HG03045 (cell line): Measurements from ENCODE around the gene ALG12.
A peak's percentile ranks its signal among the peaks of the same experiment; 100 is the strongest.
"Not testable (repeated sequence)": the region's sequence is repeated elsewhere in the genome, so short reads cannot be mapped to it uniquely, and the experiment has no call there.

Source experiments
- ATAC-seq: cut with Tn5 transposase; IDR thresholded peaks from one replicate; pipeline ENCODE4 v1.9.1; 2021; ENCODE audit warnings: mild to moderate bottlenecking, moderate library complexity; ENCODE audit not compliant: unreplicated experiment

The ALG12 gene

DNA sequence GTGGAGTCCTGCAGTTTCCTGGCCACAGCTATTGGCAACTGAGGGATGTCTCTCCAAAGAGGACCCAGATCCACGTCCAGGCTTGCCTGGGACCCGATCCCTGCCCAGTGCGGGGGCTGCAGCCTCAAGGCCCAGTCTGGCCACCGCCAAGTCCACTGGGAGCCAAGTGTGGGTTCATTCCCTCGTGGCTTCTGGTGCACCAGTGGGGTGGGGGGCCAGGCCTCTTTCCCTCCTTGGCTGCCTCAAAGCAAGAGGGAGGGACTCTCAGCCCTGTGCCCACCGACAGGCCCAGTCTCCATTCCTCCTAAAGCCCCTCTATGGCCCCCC lies 29.0 kb upstream of the ALG12 start:
- ATAC-seq: no peak

DNA sequence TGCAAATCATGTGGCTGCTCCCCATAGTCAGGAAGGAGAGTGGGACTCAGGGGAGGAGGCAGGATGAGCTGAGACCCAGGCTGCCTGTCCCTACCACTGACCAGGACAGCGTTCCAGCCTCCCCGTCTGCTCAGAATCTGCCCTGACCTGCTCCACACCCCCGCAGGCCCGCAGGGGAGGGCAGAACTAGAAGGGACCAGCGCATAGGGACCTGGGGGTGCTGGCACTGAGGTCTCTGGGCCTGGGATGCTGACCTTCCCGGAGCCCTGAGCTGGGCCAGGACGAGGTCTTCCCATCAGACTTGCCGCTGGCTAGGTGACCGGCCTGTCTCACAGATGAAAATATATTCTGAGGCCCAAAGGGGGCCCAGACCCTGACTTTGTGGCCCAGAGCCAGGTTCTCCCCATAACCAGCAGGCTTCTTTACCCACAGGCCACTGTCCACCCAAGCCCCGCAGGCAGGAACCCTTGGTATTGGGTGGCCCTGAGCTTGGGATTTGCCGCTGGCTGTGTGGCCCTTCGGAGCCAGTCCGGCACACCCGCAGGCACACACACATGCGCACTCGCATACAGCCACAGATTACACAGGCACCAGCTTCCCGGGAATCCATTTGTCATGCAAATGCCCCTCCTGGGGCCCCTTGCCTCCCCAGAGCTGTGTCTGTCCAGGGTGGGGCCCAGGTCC lies 28.5 kb upstream of the ALG12 start:
- no peak for ATAC-seq

DNA sequence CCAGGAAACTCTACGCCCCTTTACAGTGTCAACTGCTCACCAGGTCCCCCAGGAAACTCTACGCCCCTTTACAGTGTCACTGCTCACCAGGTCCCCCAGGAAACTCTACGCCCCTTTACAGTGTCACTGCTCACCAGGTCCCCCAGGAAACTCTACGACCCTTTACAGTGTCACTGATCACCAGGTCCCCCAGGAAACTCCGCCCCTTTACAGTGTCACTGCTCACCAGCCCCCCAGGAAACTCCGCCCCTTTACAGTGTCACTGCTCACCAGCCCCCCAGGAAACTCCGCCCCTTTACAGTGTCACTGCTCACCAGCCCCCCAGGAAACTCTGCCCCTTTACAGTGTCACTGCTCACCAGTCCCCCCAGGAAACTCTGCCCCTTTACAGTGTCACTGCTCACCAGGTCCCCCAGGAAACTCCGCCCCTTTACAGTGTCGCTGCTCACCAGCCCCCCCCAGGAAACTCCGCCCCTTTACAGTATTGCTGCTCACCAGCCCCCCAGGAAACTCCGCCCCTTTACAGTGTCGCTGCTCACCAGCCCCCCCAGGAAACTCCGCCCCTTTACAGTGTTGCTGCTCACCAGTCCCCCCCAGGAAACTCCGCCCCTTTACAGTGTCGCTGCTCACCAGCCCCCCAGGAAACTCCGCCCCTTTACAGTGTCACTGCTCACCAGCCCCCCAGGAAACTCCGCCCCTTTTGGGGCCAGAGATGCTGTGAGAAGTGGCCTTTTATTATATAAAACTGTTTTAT lies 27.0 kb upstream of the ALG12 start:
- not testable (repeated sequence) for ATAC-seq

DNA sequence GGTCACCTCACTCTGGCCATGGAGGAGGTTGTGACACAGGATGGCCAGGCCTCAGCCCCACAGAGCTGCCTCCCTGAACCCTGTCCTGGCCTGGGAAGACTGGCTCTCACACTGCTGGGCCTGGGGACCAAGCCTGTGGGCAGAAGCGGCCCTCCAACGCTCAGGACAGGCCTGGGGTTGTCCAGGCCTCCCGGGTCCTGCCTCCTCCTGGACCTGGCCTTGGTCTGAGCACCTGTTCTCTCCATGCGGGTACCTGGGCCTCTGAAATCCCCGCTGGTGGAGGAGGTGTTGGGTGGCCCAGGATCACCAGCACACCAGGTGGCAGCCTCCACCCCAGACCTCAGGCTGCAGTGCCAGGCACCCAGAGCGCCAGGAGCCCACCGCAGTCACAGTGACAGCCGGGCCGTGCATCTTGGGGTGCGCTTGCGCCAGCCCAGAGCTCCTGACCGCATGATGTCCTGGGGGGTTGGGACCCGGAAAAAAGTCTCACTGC lies 26.2 kb upstream of the ALG12 start:
- no peak for ATAC-seq

DNA sequence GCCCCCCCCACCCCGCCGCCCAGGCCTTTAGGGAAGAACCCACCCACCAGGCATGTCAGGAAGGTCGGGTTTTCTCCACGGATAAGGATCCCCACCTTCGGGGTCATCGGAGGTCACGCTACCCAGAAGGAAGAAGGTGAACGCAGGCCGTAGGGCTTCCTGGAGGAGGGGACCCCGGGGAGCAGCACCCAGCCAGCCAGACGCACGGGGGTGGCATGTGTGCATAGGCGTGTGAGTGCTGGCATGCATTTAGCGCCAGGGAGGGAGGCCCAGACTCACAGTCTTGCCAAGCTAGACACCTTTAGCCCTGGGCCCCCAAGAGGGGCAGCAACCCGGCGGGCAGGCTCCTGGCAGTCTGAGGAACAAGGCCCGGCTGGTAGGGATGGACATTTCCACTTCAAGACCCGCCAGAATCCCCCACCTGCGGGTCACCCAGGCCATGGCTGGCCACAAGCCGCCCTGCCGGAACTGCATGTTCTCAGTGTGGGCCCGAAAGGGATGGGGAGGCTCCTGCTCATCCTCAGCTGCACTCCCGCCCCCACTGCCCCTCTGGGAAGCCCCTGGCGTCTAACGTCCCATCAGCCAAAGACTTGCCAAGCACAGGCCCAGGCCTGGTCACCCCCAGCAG lies 25.6 kb upstream of the ALG12 start:
- ATAC-seq: no peak

DNA sequence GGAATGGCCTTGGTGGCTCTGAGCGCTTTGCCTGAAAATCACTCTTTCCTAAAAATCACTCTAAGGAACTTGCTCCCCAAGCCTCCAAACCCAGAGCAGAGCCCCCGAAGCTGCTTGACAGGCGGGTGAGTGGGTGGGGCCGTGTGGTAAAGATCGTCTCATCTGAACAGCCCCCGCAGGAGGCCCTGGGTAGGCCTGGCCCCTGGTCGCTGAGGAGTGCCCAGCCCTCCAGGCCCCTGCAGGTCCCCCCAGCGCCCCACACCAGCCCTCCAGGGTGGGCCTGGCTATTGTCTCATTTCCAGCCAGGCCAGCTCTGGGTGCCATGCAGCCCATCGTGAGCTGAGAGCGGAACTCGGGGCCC lies 25.1 kb upstream of the ALG12 start:
- ATAC-seq: no peak

DNA sequence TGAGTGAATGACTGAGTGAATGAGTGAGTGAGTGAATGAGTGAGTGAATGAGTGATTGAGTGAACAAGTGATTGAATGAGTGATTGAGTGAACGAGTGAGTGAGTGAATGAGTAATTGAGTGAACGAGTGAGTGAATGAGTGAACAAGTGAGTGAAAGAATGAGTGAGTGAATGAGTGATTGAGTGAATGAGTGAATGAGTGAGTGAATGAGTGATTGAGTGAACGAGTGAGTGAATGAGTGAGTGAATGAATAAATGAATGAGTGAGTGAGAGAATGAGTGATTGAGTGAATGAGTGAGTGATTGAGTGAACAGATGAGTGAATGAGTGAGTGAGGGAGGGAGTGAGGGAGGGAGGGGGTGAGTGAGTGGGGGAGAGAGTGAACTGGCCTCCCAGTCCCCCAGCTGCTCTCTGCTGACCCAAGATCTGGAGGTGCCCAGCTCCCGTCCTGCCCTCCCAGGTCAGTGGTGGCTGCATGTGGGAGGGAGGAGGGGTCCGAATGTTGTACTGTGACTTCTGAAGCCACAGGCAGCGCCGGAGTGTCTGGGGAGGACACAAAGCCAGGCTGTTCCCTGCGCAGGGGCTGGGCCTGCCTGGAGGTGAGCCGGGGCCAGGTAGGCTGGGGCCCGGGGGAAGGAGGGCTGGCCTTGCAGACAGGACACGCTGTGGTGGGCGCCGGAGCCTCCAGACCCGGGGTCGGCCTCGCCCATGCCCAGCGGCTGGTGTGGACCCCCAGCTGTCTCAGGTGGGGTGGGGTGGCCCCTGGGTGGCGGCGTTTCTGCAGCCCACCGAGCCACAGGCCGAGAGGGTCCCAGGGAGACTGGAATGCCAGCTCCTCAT lies 24.5 kb upstream of the ALG12 start:
- ATAC-seq: no peak

DNA sequence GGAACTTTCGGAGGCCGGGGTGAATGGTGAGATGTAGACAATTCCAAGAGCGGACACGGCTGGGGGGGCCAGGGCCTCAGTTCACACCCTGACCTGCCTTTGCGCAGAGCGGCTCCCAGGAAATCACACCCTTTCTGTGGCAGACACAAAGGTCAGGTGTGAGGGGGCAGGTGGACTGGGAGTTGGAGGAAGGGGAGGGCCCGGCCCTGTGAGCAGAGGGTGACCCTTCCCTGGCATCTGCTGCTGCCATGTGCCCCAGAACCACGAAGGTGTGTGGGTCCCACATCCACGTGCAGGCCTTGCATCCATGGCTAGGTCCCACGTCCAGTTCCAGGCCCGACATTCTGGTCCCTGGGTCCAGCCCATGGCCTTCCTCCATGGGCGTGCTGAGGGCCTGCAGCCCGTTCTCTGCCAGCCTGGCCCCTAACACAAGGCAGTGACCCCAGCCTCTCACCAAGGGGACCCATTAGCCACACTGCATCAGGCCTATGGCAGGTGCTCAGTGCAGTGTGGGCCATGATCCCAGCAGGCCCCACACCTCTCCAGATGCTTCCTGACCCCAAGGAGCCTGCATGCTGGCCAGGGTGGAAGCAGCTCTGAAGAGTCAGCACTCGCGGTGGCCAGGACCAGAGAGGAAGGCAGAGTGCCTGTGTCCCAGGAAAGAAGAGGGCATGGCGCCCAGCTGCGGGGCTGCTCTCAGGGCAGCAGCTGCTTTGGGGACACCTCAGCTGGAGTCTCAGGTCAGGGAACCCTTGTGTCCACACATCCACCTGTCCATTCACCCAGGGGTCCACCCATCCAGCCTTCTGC lies 23.5 kb upstream of the ALG12 start:
- no peak for ATAC-seq

DNA sequence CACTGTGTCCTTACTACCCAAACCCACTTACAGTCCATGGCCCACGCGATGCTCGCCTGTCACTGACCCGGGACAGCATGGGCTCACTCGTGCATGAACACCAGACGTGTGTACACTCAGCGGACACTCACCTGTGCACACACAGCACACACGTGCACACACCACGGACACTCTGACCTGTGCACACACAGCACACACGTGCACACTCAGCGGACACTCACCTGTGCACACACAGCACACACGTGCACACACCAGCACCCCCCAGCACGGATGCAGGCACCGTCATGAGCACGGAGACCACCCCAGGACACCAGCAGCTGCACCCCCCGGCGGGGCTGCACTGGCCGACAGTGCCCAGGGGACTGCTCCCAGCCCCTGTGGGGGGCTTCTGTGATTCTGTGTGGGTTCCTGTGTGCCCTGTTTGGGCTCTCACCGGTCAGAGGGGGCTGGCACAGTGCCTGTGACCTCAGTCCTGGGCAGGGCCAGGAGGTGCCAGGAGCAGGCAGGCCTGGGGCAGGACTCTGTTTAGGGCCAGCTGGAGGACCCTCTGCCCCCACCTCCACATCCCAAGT lies 20.4 kb upstream of the ALG12 start:
- no peak for ATAC-seq

DNA sequence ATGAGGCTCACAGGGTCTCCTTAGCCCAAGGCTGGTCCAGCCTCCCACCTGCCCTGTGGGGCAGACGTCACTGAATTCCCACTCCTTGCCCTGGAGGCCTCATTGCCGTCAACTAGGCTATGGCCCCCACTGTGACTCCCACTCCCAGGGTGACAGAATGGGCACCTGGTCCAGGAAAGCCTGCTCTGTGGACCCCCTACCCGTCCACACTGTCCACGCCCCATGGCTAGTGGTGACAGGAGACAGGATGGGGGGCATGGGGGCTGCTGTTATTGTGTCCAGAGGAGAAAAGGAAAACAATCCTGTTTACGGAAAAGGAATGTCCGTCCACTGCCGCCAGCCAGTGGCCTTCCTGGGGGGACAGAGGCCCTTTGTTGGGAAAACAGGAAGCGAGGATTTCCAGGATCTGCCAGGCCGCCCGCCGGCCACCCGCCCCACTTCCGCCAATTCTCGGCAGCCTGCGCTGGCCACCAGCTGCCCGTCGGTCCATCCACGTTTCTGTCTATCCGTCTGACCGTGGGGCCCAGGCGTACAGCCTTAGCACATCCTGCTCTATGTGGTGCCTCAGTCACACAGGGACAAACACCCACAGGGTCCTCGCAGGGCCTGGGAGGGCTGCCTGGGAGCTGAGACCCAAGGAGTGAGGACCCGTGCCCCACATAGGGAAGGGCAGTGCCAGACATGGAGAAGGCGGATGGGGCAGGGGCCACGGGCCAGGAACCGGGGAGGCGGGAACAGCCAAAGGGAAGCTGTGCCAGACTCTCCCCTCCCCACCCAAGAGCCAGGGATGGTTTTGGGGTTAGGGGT lies 19.7 kb upstream of the ALG12 start:
- ATAC-seq: no peak

DNA sequence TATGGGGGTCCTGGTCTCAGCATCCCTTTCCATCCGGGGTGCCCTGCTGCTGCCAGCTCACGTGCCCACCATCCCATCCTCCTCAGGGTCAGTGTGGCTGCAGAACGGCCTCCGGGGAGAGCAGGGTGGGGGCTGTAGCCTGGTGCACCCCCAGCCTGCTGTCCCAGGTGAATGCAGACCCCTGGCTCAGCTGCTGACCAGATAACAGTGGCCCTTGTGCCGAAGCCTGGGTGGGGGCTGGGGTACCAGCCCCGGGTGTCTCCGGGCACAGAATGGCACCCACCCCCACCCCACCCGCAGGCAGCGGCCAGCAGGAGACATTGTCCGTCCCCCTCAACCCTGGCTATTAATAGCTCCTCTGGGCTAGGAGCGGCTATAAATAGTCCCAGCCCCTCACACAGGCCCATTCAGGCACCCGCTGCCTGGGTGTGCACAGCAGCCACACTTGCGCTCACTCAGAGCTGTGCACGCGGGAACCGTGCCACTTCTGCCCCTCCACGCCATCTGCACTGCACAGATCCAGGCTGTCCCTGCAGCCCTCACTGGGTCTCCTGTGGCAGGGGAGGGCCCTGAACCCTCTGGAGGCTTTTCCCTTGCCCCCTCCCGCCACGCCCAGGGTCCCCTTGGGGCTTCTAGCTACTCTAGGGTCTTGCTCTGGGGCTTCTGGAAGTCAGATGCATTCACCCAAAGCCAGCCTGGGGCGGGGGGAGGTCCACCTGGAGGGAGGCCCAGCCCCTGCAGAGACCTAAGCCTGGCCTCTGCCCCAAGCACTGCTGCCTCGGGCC lies 18.9 kb upstream of the ALG12 start:
- ATAC-seq: no peak

DNA sequence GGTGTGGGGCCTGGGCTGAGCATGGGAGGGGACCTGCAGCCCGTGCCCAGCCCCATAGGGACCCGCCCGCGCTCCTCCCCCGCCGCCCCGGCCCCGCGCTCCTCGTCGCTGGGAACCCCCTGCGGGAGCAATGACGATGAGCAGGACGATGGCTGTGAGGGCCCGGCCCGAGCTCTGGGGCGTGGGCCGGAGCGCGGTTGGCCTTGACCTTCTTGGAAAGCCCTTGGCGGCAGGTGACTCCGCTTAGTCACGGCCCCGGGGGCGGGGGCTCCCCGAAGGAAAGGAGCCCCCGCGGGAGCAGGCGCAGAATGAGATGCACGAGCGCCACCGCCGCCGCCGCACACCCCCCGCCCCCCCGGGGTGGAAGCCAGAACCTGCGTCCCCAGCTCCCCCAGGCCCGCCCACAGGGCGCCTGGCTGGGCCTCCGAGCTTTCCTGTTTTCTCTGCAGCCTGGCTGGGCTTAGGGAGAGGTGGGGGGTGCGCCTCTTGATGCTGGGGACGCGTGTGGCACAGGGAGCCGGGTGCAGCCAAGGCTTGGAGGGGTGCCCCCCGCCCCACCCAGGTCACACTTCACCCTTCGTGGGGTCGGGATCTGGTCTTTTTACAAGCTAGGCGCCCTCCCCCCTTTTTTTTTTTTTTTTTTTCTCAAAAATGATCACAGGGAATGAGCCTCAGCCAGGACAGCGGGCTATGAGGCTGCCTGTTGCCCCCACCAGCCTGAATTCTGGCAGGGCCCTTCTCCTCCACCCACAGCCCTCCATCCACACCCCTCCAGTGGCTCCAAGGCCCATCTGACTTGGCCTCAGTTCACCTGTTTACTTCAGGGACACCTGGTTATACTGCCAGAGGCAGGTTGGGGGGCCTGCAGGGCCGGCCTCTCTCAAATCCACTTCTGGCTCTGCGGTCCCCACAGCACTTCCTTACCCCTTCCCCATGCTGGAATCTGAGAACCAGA lies 18.1 kb upstream of the ALG12 start:
- ATAC-seq: peak; percentile 47

DNA sequence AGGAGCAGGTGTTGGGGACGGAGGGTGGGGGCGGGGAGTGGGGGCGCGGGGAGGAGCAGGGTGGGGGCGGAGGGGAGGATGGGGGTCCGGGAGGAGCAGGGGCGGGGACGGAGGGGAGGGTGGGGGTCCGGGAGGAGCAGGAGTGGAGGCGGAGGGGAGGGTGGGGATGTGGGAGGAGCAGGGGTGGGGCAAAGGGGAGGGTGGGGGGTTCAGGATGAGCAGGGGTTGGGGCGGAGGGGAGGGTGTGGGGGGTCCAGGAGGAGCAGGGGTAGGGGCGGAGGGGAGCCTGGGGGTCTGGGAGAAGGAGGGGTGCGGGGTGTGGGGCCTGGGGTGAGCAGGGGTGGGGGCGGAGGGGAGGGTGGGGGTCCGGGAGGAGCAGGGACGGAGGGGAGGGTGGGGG lies 17.3 kb upstream of the ALG12 start:
- ATAC-seq: no peak

DNA sequence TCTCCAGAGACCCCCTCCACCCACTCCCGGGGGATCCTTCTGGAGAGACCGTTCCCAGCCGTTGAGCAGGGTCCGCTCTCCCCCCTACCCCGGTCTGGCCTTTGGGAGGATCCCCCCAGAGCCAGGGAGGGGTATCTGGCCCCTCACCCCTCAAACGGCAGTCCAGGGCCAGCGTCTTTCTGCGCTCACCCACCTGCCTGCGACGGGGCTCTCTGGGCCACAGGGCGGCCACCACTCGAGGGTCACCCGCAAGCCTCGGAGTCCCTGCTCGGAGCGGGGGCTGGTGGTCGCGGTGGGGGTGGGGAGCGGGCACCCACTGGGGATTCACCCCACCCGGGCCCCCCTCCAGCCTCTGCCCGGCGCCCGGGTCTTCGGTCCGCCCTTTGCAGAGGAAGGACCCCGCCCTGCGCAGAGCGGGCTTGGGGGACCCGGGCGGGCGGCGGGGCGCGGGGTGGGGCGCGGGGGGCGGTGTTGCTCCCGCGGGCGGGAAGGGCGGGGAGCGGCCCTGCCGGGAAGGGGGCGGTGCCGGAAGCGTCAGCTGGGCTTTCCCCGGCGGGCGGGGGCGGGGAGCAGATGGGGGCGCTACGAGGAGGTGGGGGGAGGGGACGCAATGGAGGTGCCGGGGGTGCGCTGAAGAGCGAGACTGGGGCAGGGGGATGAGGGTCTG lies 16.8 kb upstream of the ALG12 start:
- ATAC-seq: no peak

DNA sequence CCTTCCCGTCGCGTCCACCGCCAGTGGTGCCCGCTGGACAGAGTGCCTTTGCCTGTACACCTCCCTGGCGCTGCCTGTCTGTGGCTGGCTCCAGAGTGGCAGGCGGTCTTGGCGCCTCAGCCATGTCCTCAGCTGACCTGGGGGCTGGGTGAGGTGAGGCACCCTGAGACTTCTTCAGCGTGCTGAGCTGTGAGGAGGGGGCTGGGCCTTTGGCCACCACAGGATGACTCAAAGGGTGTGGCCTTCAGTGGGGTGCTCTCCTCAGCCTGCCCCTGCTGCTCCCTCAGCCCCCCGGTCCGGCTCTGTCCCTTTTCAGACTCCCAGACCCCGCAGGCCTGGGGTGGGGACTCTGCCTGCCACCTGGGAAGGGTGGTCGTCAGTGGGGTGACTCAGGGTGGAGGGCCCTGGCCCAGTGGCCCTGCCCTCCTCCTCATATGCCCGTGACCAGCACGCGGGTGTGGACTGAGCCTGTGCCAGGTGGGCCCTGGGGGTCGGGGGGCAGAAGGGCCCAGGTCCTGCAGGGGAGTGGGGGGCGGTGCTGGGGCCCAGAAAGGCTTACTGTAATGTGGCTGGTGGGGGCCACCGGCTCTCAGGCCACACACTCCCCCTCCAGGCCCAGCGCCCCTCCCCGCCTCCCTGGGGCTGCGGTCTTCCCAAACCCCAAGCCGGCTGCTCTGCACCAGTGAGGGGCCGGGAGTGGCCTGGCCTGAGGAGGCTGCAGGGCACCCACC lies 16.1 kb upstream of the ALG12 start:
- no peak for ATAC-seq
